Natural killer cell (primary cell): ENCODE data around the gene PKP1. TPM values are rescaled to one million over a fixed set of nuclear protein-coding genes. Genes with fewer than 3 reads are reported as not detected.

Experiments
- ATAC-seq, 3 donors: fragments of 150-1000 bp in 2 of 3; fragments of 200-7000 bp in 1 of 3; cut with Tn5 transposase; 1 replicate in 1 of 3; 2 replicates in 2 of 3; pipeline ENCODE4 v1.10.0; 2021; ENCODE audit warnings: mild to moderate bottlenecking in 2 of 3, moderate library complexity in 2 of 3
- DNase-seq, 2 donors: peaks; one replicate each; pipeline versions ENCODE4 v3.0.0 to v3.0.0-alpha.2; 2013 to 2021; ENCODE audit warnings: mixed read lengths in 1 of 2
- H3K27ac ChIP-seq: one replicate; pipeline ENCODE4 v1.5.1; 2013; ENCODE audit warnings: mild to moderate bottlenecking, low read length
- H3K27me3 ChIP-seq: one replicate; pipeline ENCODE4 v1.6.1; 2013; ENCODE audit warnings: low read length; ENCODE audit not compliant: control insufficient read depth, insufficient read depth
- H3K36me3 ChIP-seq: one replicate; pipeline ENCODE4 v1.6.1; 2013; ENCODE audit warnings: low read length; ENCODE audit not compliant: control insufficient read depth, insufficient read depth
- H3K4me1 ChIP-seq: one replicate; pipeline ENCODE4 v1.6.1; 2013; ENCODE audit warnings: low read length; ENCODE audit not compliant: control insufficient read depth, insufficient read depth
- H3K4me3 ChIP-seq: one replicate; pipeline ENCODE4 v1.5.1; 2013; ENCODE audit warnings: low read length
- H3K9me3 ChIP-seq: one replicate; pipeline ENCODE4 v1.6.1; 2013; ENCODE audit warnings: low read length; ENCODE audit not compliant: control insufficient read depth, insufficient read depth
- H3K27ac Mint-ChIP-seq, 2 donors: one replicate each; pipeline ENCODE4 v1.8.0; 2022; ENCODE audit warnings: mild to moderate bottlenecking in 2 of 2, mixed read lengths in 2 of 2, moderate library complexity in 1 of 2
- H3K27me3 Mint-ChIP-seq, 2 donors: one replicate each; pipeline ENCODE4 v1.8.0; 2022; ENCODE audit warnings: low read depth in 2 of 2, mixed read lengths in 2 of 2
- H3K36me3 Mint-ChIP-seq: one replicate; pipeline ENCODE4 v1.8.0; 2022; ENCODE audit warnings: mixed read lengths
- H3K4me1 Mint-ChIP-seq, 2 donors: one replicate each; pipeline ENCODE4 v1.8.0; 2022; ENCODE audit warnings: mixed read lengths in 2 of 2
- H3K4me3 Mint-ChIP-seq: one replicate; pipeline ENCODE4 v1.8.0; 2022; ENCODE audit warnings: mild to moderate bottlenecking, moderate library complexity, mixed read lengths
- H3K9me3 Mint-ChIP-seq, 2 donors: one replicate each; pipeline ENCODE4 v1.8.0; 2022; ENCODE audit warnings: mixed read lengths in 2 of 2
- WGBS: methylation state at CpG from one replicate; pipeline ENCODE4 v1.1.7; 2013; ENCODE audit warnings: missing lambda C conversion rate; ENCODE audit not compliant: insufficient coverage; 5-methylcytosine and 5-hydroxymethylcytosine counted together
- intact Hi-C: fragments of 100-400 bp; cut with micrococcal nuclease; formaldehyde crosslinking; loops from one replicate; pipeline ENCODE4 v1.14.2; 2022
- total RNA-seq, 4 donors: library from RNA; stranded (reverse); fragments of 120-200 nt in 1 of 4; gene quantifications; one replicate each; pipeline versions ENCODE4 v1.2.3 to v1.2.4, GENCODE V29; 2013 to 2022
- TF ChIP-seq, protein P1 (sequence below): fragments of 200-600 bp; IDR thresholded peaks from one replicate; pipeline ENCODE4 v1.8.0; 2022; ENCODE audit warnings: antibody characterized with exemption

PKP1 gene
- total RNA-seq, 3 donors from 2014 or later (not counting 1 experiment from before 2014, with no cell fraction given) = not detected

DNA sequence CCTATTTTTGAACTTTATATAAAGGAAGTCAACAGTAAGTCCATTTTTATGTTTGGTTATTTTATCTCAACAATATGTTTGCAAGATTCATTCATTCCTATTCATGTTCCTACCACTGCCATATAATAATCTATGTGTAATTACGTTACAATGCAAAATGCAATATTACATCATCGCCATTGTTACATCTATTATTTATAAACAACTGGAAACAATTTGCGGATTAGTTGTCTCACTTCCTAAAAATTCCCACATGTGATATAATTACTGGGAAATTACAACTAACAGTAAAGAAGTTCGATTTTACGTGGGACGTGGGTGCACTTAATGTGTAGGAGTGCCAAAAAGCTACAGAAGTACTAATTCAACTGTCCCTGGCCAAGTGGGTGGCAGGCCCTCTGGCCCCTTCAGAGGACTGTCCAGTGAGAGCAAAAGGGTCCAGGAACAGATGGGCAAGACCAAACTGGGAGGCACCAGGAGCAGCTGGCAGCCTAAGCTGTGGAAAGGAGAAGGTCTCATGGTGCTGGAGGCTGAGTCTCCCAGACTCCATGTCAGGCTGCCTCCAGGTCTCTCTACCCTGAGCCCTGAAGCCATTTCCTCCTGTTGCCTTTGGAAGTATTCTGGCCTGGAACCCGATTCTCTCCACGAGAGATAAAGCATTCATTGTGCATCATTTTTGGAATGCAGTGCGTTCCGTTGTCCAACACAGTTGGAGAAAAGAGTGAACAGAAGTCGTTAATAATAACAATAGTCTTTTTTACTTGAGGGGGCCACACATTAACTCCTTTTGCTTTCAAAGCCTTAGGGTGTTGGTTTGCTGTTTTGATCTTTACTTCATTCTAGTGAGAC lies 51.2 kb downstream of the PKP1 start:
- H3K27ac Mint-ChIP-seq = no peak overlapping the region
- no peaks in the 10 kb centered on the region for H3K9me3 Mint-ChIP-seq
- Histone ChIP-seq H3K36me3 (no peaks in the 10 kb centered on the region), H3K27ac (no peak overlapping the region), H3K27me3 (no peaks in the 10 kb centered on the region), H3K9me3 (no peaks in the 10 kb centered on the region), H3K4me1 (no peaks in the 10 kb centered on the region), H3K4me3 (no peak overlapping the region)
- WGBS = 83% methylated on average over 8 of the region's 11 CpGs
- no peak for ATAC-seq
- TF ChIP-seq, protein P1, sequence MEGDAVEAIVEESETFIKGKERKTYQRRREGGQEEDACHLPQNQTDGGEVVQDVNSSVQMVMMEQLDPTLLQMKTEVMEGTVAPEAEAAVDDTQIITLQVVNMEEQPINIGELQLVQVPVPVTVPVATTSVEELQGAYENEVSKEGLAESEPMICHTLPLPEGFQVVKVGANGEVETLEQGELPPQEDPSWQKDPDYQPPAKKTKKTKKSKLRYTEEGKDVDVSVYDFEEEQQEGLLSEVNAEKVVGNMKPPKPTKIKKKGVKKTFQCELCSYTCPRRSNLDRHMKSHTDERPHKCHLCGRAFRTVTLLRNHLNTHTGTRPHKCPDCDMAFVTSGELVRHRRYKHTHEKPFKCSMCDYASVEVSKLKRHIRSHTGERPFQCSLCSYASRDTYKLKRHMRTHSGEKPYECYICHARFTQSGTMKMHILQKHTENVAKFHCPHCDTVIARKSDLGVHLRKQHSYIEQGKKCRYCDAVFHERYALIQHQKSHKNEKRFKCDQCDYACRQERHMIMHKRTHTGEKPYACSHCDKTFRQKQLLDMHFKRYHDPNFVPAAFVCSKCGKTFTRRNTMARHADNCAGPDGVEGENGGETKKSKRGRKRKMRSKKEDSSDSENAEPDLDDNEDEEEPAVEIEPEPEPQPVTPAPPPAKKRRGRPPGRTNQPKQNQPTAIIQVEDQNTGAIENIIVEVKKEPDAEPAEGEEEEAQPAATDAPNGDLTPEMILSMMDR = no peak
- H3K4me3 Mint-ChIP-seq = no peak overlapping the region
- no peaks in the 10 kb centered on the region for H3K4me1 Mint-ChIP-seq
- H3K36me3 Mint-ChIP-seq = no peaks in the 10 kb centered on the region
- intact Hi-C loops = no loop called here
- DNase-seq = no peak
- peaks cover 2 to 3% of the 10 kb centered on the region in 2 donors for H3K27me3 Mint-ChIP-seq

DNA sequence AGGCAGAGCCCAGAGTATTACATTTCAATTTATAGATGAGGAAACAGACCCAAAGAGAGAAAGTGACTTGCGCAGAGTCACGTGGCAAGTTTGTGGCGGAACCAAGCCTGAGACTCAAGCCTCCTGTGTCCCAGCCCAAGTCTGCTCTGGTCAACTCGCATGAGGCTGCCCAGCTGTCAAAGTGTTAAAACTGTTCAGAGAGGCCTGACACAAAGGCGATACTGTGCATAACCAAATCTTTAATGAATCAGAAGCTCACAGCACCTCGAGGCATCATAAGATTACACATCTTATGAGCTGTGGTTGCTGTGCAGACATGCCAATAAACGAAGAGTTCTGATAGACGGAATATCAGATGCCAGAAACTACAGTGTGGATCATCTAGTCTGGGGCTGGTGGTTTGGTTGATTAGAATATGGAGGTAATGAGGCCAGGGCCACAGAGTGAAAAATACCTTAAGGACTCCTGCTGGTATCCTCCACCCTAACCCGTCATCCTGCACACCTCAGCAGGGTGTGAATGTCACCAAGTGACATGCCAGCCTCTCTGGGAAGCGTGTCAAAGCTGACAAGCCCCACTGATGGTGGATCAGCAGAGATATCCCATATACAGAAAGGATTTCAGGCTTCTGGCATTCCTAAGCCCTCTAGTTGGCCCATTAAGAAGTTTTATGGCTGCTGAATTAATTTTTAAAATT lies 52.0 kb downstream of the PKP1 start:
- H3K4me1 Mint-ChIP-seq = no peaks in the 10 kb centered on the region
- no peak overlapping the region for H3K4me3 Mint-ChIP-seq
- Histone ChIP-seq H3K27me3 (no peaks in the 10 kb centered on the region), H3K4me3 (no peak overlapping the region), H3K9me3 (no peaks in the 10 kb centered on the region), H3K4me1 (no peaks in the 10 kb centered on the region), H3K36me3 (no peaks in the 10 kb centered on the region), H3K27ac (no peak overlapping the region)
- WGBS = 84% methylated on average over 10 of the region's 10 CpGs
- intact Hi-C loops = no loop called here
- H3K36me3 Mint-ChIP-seq = no peaks in the 10 kb centered on the region
- H3K27ac Mint-ChIP-seq = no peak overlapping the region
- TF ChIP-seq, protein P1 = no peak
- no peaks in the 10 kb centered on the region for H3K9me3 Mint-ChIP-seq
- DNase-seq (no peak), ATAC-seq (no peak)
- H3K27me3 Mint-ChIP-seq = peaks cover 6% of the 10 kb centered on the region in 2 donors

DNA sequence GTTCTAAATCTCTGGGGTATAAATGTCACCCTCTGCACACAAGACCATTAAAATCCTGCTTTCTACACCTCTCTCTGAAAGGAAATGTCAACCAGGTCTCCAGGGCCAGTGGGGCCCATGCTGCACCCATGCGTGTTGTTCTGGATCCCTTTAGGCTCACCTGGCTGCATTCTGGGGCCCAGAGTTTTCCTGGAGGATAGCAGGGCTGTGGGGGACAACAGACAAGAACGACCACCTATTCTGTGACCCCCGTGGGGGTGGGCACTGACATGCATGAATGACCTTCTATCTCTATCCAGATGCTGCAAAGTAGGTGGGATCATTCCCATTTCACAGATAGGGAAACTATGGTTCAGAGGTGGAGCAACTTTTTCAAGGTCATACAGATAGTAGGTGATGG lies 52.6 kb downstream of the PKP1 start:
- TF ChIP-seq, protein P1 = no peak
- Histone ChIP-seq H3K36me3 (no peaks in the 10 kb centered on the region), H3K9me3 (no peaks in the 10 kb centered on the region), H3K4me1 (no peaks in the 10 kb centered on the region), H3K27me3 (no peaks in the 10 kb centered on the region), H3K4me3 (no peak overlapping the region), H3K27ac (no peak overlapping the region)
- Mint-ChIP-seq H3K9me3 (no peaks in the 10 kb centered on the region), H3K4me1 (no peaks in the 10 kb centered on the region), H3K27me3 (peaks cover 6 to 11% of the 10 kb centered on the region in 2 donors), H3K36me3 (no peaks in the 10 kb centered on the region), H3K27ac (no peak overlapping the region), H3K4me3 (no peak overlapping the region)
- no peak for DNase-seq
- no peak for ATAC-seq
- WGBS = 57% methylated on average over 3 of the region's 3 CpGs
- intact Hi-C loops = no loop called here
